ENCODE measurements around the gene AHDC1.

Gene AHDC1

GRCh38 chr1:27650171-27650538, 46.2 kb upstream of the AHDC1 start:
- no peak overlapping the region for H3K27ac ChIP-seq (ENCODE audit: low read length)
- H3K27me3 ChIP-seq (replicated peaks; ENCODE audit: insufficient read depth, low read length), result no peaks in the 10 kb centered on the region
- no peaks in the 10 kb centered on the region for H3K79me2 ChIP-seq (ENCODE audit: low read length)
- H4K20me1 ChIP-seq (ENCODE audit: insufficient read depth, low read length), result no peaks in the 10 kb centered on the region
- no peak overlapping the region for H3K9ac ChIP-seq (ENCODE audit: low read length)
- no peak overlapping the region for H3K4me2 ChIP-seq (ENCODE audit: low read depth, low read length)
- no peaks in the 10 kb centered on the region for H3K9me2 ChIP-seq (replicated peaks; ENCODE audit: insufficient read depth, low read length)
- H3K9me3 ChIP-seq (replicated peaks; ENCODE audit: insufficient read depth, low read length), result no peaks in the 10 kb centered on the region
- no peak overlapping the region for H3K4me3 ChIP-seq (ENCODE audit: low read length)
- DNase-seq, result no peak
- H2AFZ ChIP-seq (ENCODE audit: low read length), result no peak overlapping the region
- TF ChIP-seq EZH2phosphoT487 (IDR thresholded peaks at IDR 0.05; ENCODE audit: low read length) (no peak), CTCF (IDR thresholded peaks at IDR 0.05; ENCODE audit: low read length) (no peak), EZH2 (optimal IDR thresholded peaks at IDR 0.05; ENCODE audit: low read depth, low read length) (no peak)
- H3F3A ChIP-seq (ENCODE audit: insufficient read depth, low read length), result no peaks in the 10 kb centered on the region
- no peaks in the 10 kb centered on the region for H3K36me3 ChIP-seq (replicated peaks; ENCODE audit: insufficient read depth, low read length)
- H3K4me1 ChIP-seq (ENCODE audit: low read length), result no peaks in the 10 kb centered on the region

- TF ChIP-seq EZH2phosphoT487 (IDR thresholded peaks at IDR 0.05; ENCODE audit: low read length), result no peak
- no peak for TF ChIP-seq CTCF (IDR thresholded peaks at IDR 0.05; ENCODE audit: low read length)
- TF ChIP-seq EZH2 (optimal IDR thresholded peaks at IDR 0.05; ENCODE audit: low read depth, low read length), result no peak
- Histone ChIP-seq H3K79me2 (ENCODE audit: low read length) (no peaks in the 10 kb centered on the region), H3K4me1 (ENCODE audit: low read length) (no peaks in the 10 kb centered on the region), H3K27me3 (replicated peaks; ENCODE audit: insufficient read depth, low read length) (no peaks in the 10 kb centered on the region), H3K9me2 (replicated peaks; ENCODE audit: insufficient read depth, low read length) (no peaks in the 10 kb centered on the region), H3K4me3 (ENCODE audit: low read length) (no peak overlapping the region), H3K36me3 (replicated peaks; ENCODE audit: insufficient read depth, low read length) (no peaks in the 10 kb centered on the region), H4K20me1 (ENCODE audit: insufficient read depth, low read length) (no peaks in the 10 kb centered on the region), H2AFZ (ENCODE audit: low read length) (no peak overlapping the region), H3K9me3 (replicated peaks; ENCODE audit: insufficient read depth, low read length) (no peaks in the 10 kb centered on the region), H3F3A (ENCODE audit: insufficient read depth, low read length) (no peaks in the 10 kb centered on the region), H3K9ac (ENCODE audit: low read length) (no peak overlapping the region), H3K27ac (ENCODE audit: low read length) (no peak overlapping the region), H3K4me2 (ENCODE audit: low read depth, low read length) (no peak overlapping the region)
- DNase-seq, result no peak
Observed at GRCh38 chr1:27649306-27649635, 45.3 kb upstream of the AHDC1 start.

- H3F3A ChIP-seq (ENCODE audit: insufficient read depth, low read length), result no peaks in the 10 kb centered on the region
- no peak overlapping the region for H3K4me3 ChIP-seq (ENCODE audit: low read length)
- no peak for TF ChIP-seq EZH2 (optimal IDR thresholded peaks at IDR 0.05; ENCODE audit: low read depth, low read length)
- TF ChIP-seq CTCF (IDR thresholded peaks at IDR 0.05; ENCODE audit: low read length), result no peak
- no peak for TF ChIP-seq EZH2phosphoT487 (IDR thresholded peaks at IDR 0.05; ENCODE audit: low read length)
- no peak overlapping the region for H3K27ac ChIP-seq (ENCODE audit: low read length)
- no peaks in the 10 kb centered on the region for H3K9me2 ChIP-seq (replicated peaks; ENCODE audit: insufficient read depth, low read length)
- no peak overlapping the region for H3K4me2 ChIP-seq (ENCODE audit: low read depth, low read length)
- no peak for DNase-seq
- no peaks in the 10 kb centered on the region for H3K4me1 ChIP-seq (ENCODE audit: low read length)
- no peaks in the 10 kb centered on the region for H3K9me3 ChIP-seq (replicated peaks; ENCODE audit: insufficient read depth, low read length)
- no peaks in the 10 kb centered on the region for H3K79me2 ChIP-seq (ENCODE audit: low read length)
- no peaks in the 10 kb centered on the region for H3K36me3 ChIP-seq (replicated peaks; ENCODE audit: insufficient read depth, low read length)
- no peak overlapping the region for H2AFZ ChIP-seq (ENCODE audit: low read length)
- H3K9ac ChIP-seq (ENCODE audit: low read length), result no peak overlapping the region
- H4K20me1 ChIP-seq (ENCODE audit: insufficient read depth, low read length), result no peaks in the 10 kb centered on the region
- H3K27me3 ChIP-seq (replicated peaks; ENCODE audit: insufficient read depth, low read length), result no peaks in the 10 kb centered on the region
Observed at GRCh38 chr1:27648602-27649305, 44.8 kb upstream of the AHDC1 start.

All from MM.1S (cell line).